LHCN-M2 (cell line): Measurements from ENCODE around the gene PLD4. TPM values are rescaled to one million over a fixed set of nuclear protein-coding genes. Genes with fewer than 3 reads are reported as not detected.
A peak's percentile ranks its signal among the peaks of the same experiment; 100 is the strongest.

Experiments
- DNase-seq: peaks from one replicate; pipeline ENCODE4 v3.0.0-alpha.2; 2012; ENCODE audit warnings: low read depth
- total RNA-seq: library from RNA; depleted of rRNA; stranded (reverse); fragments of >200 nt; gene quantifications from 2 replicates; pipeline ENCODE4 v1.2.3, GENCODE V29; 2014

Gene PLD4
- total RNA-seq, 1 experiment from 2014 or later = not detected

DNA sequence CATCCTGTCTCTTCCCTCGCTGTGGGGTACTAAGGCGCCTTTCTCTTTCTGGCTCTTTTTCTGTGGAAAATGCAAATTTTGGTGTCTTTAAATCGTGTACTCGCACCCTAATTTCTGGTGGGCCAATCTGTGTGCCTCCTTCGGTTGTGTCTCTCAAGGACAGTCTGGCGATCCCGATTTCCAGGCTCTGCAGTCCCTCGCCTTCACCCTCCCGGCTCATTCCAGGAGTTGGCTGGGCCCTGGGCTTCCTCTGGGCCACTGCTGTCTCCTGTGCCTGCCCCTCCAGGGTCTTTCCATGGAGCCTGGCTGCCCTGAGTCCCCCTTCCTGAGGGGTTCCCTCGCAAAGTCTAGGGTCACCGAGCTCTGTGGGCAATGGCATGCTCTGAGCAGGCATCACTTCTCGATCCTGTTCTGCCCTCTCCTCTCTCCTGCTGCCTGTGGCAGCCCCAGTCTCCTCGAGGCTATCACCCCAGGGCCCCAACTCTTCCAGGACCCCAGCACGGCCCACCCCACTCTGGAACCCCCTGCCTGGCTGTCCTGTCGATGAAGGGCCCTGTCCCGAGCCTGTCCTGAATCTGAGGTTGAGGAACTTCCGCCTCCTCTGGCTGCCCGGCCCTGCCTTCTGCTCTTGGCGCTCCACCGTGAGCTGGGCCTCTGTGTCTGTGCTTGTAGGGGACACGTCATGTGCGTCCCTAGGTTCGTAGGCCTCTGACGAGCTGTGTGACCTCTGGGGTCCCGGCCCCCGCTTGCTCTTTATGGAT lies 29.4 kb downstream of the PLD4 start:
- no peak for DNase-seq

GRCh38 chr14:104954746-104955395 lies 30.2 kb downstream of the PLD4 start:
- DNase-seq = no peak

GRCh38 chr14:104955396-104955770 lies 30.7 kb downstream of the PLD4 start:
- no peak for DNase-seq

DNA sequence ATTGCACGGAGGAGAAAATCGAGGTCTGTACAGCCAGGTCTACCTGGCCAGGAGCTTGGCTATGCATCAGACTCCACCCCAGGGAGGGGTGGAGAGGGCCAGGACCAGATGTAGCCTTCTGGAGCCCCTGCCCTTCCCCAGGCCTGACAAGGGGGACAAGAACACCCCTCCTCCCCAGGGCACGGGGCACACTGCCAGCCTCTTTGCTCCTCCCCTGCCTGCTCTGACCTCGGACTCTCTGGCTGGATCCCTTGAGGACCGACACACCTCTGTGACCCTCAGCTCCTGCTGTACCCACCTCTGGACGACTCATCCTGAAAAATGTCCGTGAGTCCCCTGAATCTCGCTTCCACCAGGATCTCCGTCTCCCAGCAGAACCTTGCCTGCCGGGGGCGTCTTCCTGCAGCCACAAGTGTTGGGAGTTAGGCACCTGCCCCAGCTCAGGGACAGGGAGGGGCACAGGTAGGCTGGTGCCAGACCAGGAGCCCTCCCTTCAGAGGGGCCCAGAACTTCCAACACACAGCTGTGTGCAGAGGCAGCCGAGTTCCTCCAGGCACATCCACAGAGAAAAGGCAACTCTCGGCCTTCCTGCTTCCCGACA lies 31.7 kb downstream of the PLD4 start:
- no peak for DNase-seq

GRCh38 chr14:104957146-104958113 lies 32.8 kb downstream of the PLD4 start:
- no peak for DNase-seq

DNA sequence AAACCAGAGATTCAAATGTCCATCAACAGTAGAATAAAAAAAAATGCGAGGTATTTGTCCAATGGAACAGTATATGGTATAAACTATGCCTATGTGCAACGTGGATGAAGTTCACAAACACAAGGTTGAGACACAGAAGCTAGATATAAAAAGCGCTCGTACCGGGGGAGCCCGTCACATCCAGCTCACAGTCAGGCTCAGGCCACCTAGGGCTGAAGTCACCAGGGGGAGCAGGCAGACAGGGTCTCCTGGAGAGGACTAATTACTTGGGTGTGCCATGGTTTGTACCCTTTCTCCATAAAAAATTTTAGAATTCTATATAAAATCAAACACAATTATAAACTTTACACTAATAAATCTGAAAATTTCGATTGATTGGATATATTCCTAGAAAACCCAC lies 39.9 kb downstream of the PLD4 start:
- DNase-seq = no peak

DNA sequence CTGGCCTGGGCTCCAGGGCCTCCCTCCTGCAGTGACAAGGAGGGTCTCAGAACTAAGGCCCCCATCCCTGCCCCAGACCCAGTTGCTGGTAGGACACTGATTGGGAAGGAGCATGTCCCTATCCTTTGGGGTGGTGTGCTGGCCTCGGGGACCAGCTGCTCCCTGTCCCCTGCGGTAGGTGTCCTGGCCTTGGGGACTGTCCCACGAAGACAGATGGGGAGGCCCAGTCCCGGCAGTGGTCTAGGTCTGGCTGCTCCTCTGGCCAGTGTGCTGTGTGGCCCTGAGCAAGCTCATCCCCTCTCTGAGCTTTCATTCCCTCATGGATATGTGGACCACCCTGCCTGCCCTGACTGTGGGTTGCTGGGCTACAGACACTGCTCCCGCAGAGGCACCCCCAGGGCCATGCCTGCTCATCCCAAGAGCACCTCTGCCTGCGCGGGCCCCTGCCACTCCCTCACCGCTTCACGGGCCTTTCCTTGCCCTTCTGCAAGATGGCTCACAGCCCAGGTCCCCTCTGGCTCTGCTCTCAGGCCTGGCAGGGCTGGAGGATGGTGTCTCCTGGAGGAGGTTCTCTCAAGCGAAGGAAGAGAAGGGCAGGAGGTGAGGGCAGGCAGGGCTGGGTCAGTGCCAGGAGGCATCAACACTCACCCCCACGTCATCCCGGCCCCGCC lies 41.0 kb downstream of the PLD4 start:
- no peak for DNase-seq

DNA sequence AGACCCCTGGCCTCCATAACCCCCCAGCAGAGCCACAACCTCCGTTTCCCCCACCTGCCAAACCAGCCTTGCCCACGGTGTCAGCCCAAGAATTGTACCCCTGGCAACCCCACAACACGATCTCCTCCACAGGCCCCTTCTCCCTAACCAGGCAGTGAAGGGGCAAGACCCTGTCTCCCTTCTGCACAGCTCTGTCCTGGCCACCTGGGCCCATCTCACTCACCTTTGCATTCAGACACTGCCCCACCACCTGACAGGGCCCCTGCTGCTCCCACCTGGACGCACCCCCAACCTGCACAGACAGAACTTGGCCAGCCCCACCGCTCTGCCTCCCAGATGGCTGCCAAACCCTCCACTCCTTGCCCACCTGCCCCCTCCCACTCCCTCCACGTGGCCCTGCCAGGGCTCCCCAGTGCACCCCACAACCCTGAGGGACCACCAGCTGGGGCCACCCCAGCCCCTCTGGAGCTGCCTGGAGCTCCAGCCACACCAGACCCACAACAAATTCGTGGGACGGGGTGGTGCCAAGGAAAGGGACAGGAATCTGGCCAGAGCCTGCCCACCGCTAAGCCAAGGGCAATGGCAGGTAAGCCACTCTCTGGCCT lies 41.7 kb downstream of the PLD4 start:
- DNase-seq = no peak

- DNase-seq = no peak
Observed at GRCh38 chr14:104966981-104967385, 42.3 kb downstream of the PLD4 start.

DNA sequence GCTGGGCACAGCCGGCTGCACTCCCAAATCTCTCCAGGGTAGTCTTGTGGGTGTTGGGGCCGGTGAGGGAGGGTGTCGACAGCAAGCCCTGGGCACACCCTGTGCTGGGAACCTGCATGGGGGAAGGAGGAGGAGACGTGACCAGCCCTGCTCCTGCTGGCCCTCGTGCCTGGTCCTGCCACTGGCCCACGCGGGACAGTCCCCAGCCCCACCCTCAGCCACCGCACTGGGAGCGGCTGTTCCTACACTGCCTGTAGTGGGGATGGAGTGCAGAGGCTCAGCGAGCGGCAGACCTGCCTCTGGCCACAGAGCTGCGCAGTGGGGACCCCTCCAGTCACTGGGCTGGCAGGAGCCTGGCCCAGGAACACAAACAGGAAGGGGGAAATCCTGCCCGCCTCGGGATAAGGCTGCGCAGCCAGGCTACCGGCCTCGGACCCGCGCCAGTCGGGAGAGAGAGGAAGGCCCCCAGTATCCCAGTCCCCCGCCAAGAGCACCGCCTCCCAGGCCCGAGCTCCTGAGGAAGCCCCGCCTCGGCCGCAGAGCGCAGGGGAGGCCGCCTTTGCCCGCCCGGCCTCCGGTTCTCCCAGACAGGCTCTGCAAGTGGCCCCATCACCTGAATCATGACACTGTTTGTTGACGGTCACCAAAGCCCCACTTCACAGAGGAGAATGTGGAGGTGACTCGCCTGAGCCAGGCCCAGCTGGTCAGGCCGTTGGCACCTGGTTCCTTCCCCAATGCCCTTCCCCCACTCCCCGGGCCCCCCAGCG lies 42.9 kb downstream of the PLD4 start:
- DNase-seq = no peak

DNA sequence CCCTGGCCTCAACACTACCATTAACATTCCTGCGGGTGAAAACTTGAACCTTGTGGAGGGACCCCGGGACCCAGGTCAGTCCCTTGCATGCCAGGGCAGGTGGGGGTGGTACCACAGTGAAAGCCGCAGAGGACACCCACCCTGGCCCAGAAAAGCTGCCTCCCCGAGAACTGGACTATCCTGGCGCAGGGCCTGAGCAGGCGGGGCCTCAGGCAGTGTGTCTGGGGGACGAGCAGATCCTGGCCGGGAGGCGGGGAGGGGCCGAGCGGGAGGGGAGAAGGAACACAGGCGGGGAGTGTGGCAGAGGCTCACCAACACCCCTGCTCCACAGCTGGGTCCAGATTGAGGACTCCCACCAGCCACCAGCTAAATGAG lies 43.5 kb downstream of the PLD4 start:
- no peak for DNase-seq

DNA sequence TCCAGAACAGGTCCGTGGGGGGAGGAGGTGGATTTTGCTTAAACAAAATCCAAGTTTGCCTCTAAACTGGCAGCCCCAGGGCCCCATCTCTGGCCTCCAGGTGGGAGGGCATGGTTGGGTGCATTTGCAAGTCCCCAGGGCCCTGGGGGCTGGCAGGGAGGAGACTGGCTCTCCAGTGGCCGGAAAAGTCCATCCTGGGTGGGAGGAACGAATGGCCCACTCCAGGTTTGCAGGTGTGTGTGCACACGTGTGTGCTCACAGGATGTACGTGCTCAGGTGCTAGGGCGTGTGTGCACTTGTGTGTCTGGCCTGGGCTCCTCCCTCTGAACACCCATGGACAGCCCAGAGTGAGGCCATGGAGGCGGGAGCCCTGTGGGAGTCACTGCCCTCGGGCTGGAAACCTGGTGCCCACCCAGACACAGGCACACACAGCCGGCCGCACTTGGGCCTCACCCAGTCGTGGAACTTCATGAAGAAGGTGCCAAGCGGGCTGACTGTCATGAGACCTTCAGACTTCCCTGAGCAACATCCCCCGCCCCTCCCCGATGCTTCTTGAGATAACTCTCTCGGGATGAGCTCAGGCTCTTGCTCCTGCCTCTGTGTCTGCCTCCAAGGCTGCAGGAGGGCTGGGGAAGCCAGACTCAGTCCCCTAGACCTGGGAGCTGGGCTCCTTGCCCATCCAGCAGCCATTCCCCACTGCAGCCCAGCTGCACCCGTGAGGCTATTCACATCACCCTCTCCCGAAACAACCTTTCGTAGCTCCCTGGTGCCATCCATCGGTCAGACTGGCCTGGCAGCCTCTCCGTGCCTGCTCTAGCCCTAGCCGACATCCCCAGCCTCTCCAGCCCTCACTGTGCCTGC lies 44.1 kb downstream of the PLD4 start:
- no peak for DNase-seq

DNA sequence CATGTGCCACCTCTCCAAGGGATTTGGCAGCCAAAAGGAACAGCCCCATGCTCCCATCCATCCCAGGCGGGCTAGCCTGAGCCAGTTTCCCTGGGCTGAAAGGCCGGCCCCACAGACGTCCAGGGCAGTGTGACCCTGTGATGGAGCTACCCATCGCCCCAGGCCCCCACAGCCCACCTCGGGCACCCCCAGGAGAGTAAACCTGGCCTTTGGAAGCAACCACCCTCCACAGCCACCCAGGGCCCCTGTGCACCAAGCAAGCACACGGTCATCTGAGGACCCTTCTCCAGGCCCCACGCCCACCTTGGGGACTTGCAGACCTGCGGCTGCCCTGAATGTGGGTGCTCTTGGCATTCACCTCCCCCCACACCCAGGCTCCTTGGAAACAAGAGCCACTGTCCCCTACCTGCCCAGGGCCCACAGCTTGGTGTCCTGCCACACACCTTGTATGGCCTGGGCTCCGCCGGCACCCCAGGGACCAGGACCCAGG lies 45.1 kb downstream of the PLD4 start:
- DNase-seq = no peak

- peak; percentile 96 for DNase-seq
Observed at GRCh38 chr14:104970231-104971068, 45.8 kb downstream of the PLD4 start.

DNA sequence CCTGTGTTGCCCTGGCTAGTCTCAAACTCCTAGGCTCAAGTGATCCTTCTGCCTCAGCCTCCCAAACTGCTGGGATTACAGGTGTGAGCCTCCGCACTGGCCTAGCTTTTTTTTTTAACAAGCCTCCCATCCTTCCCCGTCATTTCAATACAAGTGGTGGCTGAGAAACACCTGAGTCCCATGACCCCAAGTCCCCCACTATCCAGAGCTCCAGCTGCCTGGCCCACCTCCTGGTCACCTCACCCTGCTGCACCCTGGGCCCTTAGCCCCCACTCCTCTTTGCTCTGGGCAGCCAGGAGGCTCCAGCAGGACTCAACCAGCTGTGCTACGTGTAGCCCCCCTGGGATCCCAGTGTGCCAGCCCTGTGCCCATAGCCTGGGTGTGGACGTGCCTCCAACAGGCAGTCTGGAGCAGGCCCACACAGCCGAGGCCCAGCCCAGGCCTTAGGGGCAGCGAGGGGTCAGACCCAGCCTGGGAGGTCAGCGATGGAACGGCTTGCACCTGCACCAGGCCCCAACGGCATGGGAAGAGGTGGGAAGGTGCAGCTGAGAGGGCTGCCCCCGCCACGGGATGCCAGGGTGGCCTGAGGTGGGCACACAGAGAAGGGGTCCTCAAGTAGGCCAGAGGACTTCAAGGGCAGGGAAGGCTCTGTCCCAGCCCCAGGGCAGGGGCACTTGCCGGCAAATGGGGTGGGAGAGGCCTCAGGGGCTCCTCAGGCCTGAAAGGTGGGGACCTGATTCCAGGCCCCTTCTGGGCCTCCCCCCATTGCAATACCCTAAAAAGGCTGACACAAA lies 47.0 kb downstream of the PLD4 start:
- no peak for DNase-seq

DNA sequence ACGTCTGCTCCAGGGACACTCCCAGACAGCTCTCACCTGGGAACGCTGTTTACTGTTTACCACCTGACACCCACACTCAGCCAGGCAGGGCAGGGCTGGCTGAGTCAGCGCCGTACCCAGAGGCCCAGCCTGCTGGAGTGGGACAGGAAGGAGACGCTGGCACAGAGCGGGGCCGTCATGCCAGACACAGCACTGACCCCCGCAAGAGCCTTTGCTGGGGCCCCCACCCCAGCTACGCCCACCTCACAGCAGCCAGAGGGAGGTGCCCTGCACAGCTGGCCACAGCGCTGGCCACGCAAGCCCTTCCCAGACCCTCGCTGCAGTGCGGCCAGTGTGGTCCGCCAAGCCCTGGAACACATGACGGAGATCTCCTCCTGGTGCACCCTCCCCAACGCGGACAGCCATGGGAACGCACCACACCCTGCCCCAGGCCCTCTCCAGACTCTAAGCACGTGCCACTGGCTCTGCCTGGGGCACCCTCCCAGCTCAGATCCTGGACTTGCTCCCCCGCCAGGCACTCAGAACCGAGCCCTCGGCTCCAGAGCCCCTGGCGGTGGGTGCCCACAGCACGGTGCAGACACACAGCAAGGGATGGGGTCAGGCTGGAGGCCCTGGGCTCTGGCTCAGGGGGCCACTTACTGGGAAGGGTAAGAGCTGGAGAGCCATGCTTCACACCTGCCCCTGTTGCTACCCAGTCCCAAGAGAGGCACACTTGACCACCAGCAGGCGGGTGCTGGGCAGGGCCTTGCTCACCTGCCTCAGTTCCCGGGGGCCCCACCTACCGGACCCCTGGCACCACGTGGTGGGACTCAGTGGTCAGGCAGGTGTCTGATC lies 47.8 kb downstream of the PLD4 start:
- peak; percentile 73 for DNase-seq

DNA sequence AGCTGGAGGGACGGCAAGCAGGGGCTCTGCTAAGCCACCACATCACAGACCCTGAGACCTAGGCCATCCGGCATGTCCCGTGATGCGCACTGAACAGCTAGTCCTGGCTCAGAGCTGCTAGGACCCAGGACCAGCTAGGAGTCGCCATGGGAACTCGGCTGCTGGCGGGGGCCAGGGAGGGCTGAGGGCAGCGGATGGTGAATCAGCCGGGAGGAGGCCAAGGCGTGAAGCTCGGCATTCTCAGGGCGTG lies 48.4 kb downstream of the PLD4 start:
- DNase-seq = peak; percentile 97
